CD4-positive, alpha-beta memory T cell (primary cell): Measurements from ENCODE around the gene ST3GAL3. TPM values are rescaled to one million over a fixed set of nuclear protein-coding genes. Genes with fewer than 3 reads are reported as not detected.

Experiments used
- CTCF ChIA-PET: fragments of 350-600 bp; sonication (Branson Sonifier 250); formaldehyde crosslinking; loops from one replicate; lab custom pipeline; 2021; ENCODE audit warnings: inconsistent platforms; ENCODE audit not compliant: partially characterized antibody; lab: Charles Lee
- POLR2A ChIA-PET: fragments of 350-600 bp; sonication (Branson Sonifier 250); formaldehyde crosslinking; loops from one replicate; lab custom pipeline; 2021; ENCODE audit not compliant: partially characterized antibody; lab: Charles Lee
- DNase-seq, 5 donors: peaks; one replicate each; pipeline versions ENCODE4 v3.0.0 to v3.0.0-alpha.2; 2020 to 2022; ENCODE audit warnings: mixed read lengths in 1 of 5
- H3K27ac ChIP-seq: one replicate; pipeline ENCODE4 v1.7.0; 2013; ENCODE audit warnings: low read depth, low read length
- H3K27me3 ChIP-seq: 2 replicates; pipeline ENCODE4 v1.7.0; 2013; ENCODE audit warnings: mild to moderate bottlenecking, low read length, moderate library complexity; ENCODE audit not compliant: insufficient read depth
- H3K36me3 ChIP-seq: 2 replicates; pipeline ENCODE4 v1.7.0; 2013; ENCODE audit warnings: mild to moderate bottlenecking, low read length, moderate library complexity; ENCODE audit not compliant: insufficient read depth
- H3K4me1 ChIP-seq: 2 replicates; pipeline ENCODE4 v1.7.0; 2013; ENCODE audit warnings: mild to moderate bottlenecking, low read length, moderate library complexity; ENCODE audit not compliant: insufficient read depth
- H3K4me3 ChIP-seq, 2 donors: one replicate each; pipeline ENCODE4 v1.7.0; 2013; ENCODE audit warnings: low read length in 2 of 2, mild to moderate bottlenecking in 1 of 2
- H3K9me3 ChIP-seq, 2 donors: one replicate each; pipeline ENCODE4 v1.7.0; 2013; ENCODE audit warnings: low read length in 2 of 2, control low read depth in 1 of 2; ENCODE audit not compliant: control insufficient read depth in 1 of 2
- H3K27ac Mint-ChIP-seq, 7 donors: one replicate each; pipeline ENCODE4 v1.8.0; 2020 to 2021; ENCODE audit warnings: mixed read lengths in 7 of 7, mild to moderate bottlenecking in 6 of 7, inconsistent platforms in 3 of 7, moderate library complexity in 3 of 7
- H3K27me3 Mint-ChIP-seq, 2 donors: one replicate each; pipeline ENCODE4 v1.8.0; 2020 to 2021; ENCODE audit warnings: mixed read lengths in 2 of 2
- H3K36me3 Mint-ChIP-seq, 2 donors: one replicate each; pipeline ENCODE4 v1.8.0; 2020 to 2021; ENCODE audit warnings: mixed read lengths in 2 of 2, inconsistent platforms in 1 of 2, mild to moderate bottlenecking in 1 of 2
- H3K4me1 Mint-ChIP-seq, 4 donors: one replicate each; pipeline ENCODE4 v1.8.0; 2020 to 2021; ENCODE audit warnings: mixed read lengths in 4 of 4, mild to moderate bottlenecking in 1 of 4
- H3K4me3 Mint-ChIP-seq, 8 donors: one replicate each; pipeline ENCODE4 v1.8.0; 2020 to 2021; ENCODE audit warnings: mixed read lengths in 8 of 8, mild to moderate bottlenecking in 7 of 8, moderate library complexity in 6 of 8, inconsistent platforms in 3 of 8
- H3K9me3 Mint-ChIP-seq, 8 donors: one replicate each; pipeline ENCODE4 v1.8.0; 2020 to 2021; ENCODE audit warnings: mixed read lengths in 8 of 8, mild to moderate bottlenecking in 5 of 8, inconsistent platforms in 3 of 8, moderate library complexity in 1 of 8
- intact Hi-C: fragments of 100-400 bp; cut with micrococcal nuclease; formaldehyde crosslinking; loops from one replicate; pipeline ENCODE4 v1.15.1; 2023
- polyA plus RNA-seq, 2 donors: library from polyadenylated mRNA; unstranded; fragments of 300-500 nt; fragmentation: Illumina TruSeq; gene quantifications; one replicate each; pipeline ENCODE4 v1.2.3, GENCODE V29; 2021
- total RNA-seq, 2 experiments: library from RNA; stranded (reverse); gene quantifications; one replicate each; pipeline ENCODE4 v1.2.3, GENCODE V29; 2021

ST3GAL3 gene
- total and polyA plus RNA-seq, 4 experiments from 2014 or later: 6.1 to 29.6 (median 16.3) TPM

- Histone ChIP-seq H3K9me3 (no peaks in the 10 kb centered on the region), H3K27ac (no peak overlapping the region), H3K36me3 (no peaks in the 10 kb centered on the region), H3K4me3 (no peak overlapping the region), H3K27me3 (no peaks in the 10 kb centered on the region), H3K4me1 (no peaks in the 10 kb centered on the region)
- no peaks in the 10 kb centered on the region for H3K4me1 Mint-ChIP-seq
- H3K36me3 Mint-ChIP-seq: peaks cover 0 to 2% of the 10 kb centered on the region in 2 donors
- intact Hi-C loops: no loop called here
- DNase-seq: no peak
- H3K27ac Mint-ChIP-seq: no peak overlapping the region
- H3K4me3 Mint-ChIP-seq: no peak overlapping the region
- ChIA-PET CTCF (no interaction called here), POLR2A (no interaction called here)
- no peaks in the 10 kb centered on the region for H3K27me3 Mint-ChIP-seq
- H3K9me3 Mint-ChIP-seq: no peaks in the 10 kb centered on the region
These were observed 169.8 kb downstream of the ST3GAL3 start for GRCh38 chr1:43877101-43877500.

GRCh38 chr1:43878440-43878839, 171.1 kb downstream of the ST3GAL3 start:
- Histone ChIP-seq H3K4me3 (no peak overlapping the region), H3K27ac (no peak overlapping the region), H3K36me3 (no peaks in the 10 kb centered on the region), H3K9me3 (no peaks in the 10 kb centered on the region), H3K4me1 (no peaks in the 10 kb centered on the region), H3K27me3 (no peaks in the 10 kb centered on the region)
- CTCF ChIA-PET: no interaction called here
- H3K27me3 Mint-ChIP-seq: no peaks in the 10 kb centered on the region
- intact Hi-C loops: no loop called here
- DNase-seq: no peak
- POLR2A ChIA-PET: no interaction called here
- H3K9me3 Mint-ChIP-seq: no peaks in the 10 kb centered on the region
- peaks cover 0 to 2% of the 10 kb centered on the region in 2 donors for H3K36me3 Mint-ChIP-seq
- H3K4me1 Mint-ChIP-seq: no peaks in the 10 kb centered on the region
- no peak overlapping the region for H3K4me3 Mint-ChIP-seq
- no peak overlapping the region for H3K27ac Mint-ChIP-seq

- H3K4me1 Mint-ChIP-seq: no peaks in the 10 kb centered on the region
- no peaks in the 10 kb centered on the region for H3K36me3 ChIP-seq
- H3K27ac Mint-ChIP-seq: no peak overlapping the region
- no peaks in the 10 kb centered on the region for H3K4me1 ChIP-seq
- no peaks in the 10 kb centered on the region for H3K27me3 ChIP-seq
- H3K27me3 Mint-ChIP-seq: no peaks in the 10 kb centered on the region
- no peaks in the 10 kb centered on the region for H3K9me3 Mint-ChIP-seq
- H3K9me3 ChIP-seq: no peaks in the 10 kb centered on the region
- no peak overlapping the region for H3K27ac ChIP-seq
- no peak overlapping the region for H3K4me3 ChIP-seq
- H3K36me3 Mint-ChIP-seq: peaks cover 0 to 2% of the 10 kb centered on the region in 2 donors
- H3K4me3 Mint-ChIP-seq: no peak overlapping the region
- intact Hi-C loops: no loop called here
- no peak for DNase-seq
- ChIA-PET POLR2A (no interaction called here), CTCF (no interaction called here)
These were observed 171.5 kb downstream of the ST3GAL3 start for GRCh38 chr1:43878854-43879253.

- intact Hi-C loops: no loop called here
- H3K4me1 ChIP-seq: no peaks in the 10 kb centered on the region
- POLR2A ChIA-PET: no interaction called here
- H3K36me3 ChIP-seq: no peaks in the 10 kb centered on the region
- Mint-ChIP-seq H3K27ac (no peak overlapping the region), H3K36me3 (peaks cover 0 to 2% of the 10 kb centered on the region in 2 donors), H3K9me3 (no peaks in the 10 kb centered on the region), H3K4me1 (no peaks in the 10 kb centered on the region), H3K4me3 (no peak overlapping the region), H3K27me3 (no peaks in the 10 kb centered on the region)
- CTCF ChIA-PET: no interaction called here
- no peak overlapping the region for H3K27ac ChIP-seq
- no peak for DNase-seq
- no peaks in the 10 kb centered on the region for H3K27me3 ChIP-seq
- H3K9me3 ChIP-seq: no peaks in the 10 kb centered on the region
- no peak overlapping the region for H3K4me3 ChIP-seq
These were observed 172.1 kb downstream of the ST3GAL3 start for GRCh38 chr1:43879414-43879813.

- no peaks in the 10 kb centered on the region for H3K9me3 ChIP-seq
- H3K27me3 ChIP-seq: no peaks in the 10 kb centered on the region
- no peaks in the 10 kb centered on the region for H3K36me3 ChIP-seq
- no peaks in the 10 kb centered on the region for H3K9me3 Mint-ChIP-seq
- H3K4me3 ChIP-seq: no peak overlapping the region
- H3K36me3 Mint-ChIP-seq: peaks cover 0 to 2% of the 10 kb centered on the region in 2 donors
- CTCF ChIA-PET: no interaction called here
- H3K4me1 Mint-ChIP-seq: no peaks in the 10 kb centered on the region
- no peaks in the 10 kb centered on the region for H3K27me3 Mint-ChIP-seq
- no peak for DNase-seq
- POLR2A ChIA-PET: no interaction called here
- no peak overlapping the region for H3K27ac Mint-ChIP-seq
- no peak overlapping the region for H3K4me3 Mint-ChIP-seq
- H3K27ac ChIP-seq: no peak overlapping the region
- intact Hi-C loops: no loop called here
- no peaks in the 10 kb centered on the region for H3K4me1 ChIP-seq
These were observed 172.7 kb downstream of the ST3GAL3 start for GRCh38 chr1:43879996-43880395.

- Histone ChIP-seq H3K36me3 (no peaks in the 10 kb centered on the region), H3K4me1 (no peaks in the 10 kb centered on the region), H3K27ac (no peak overlapping the region), H3K27me3 (no peaks in the 10 kb centered on the region), H3K9me3 (no peaks in the 10 kb centered on the region), H3K4me3 (no peak overlapping the region)
- Mint-ChIP-seq H3K9me3 (no peaks in the 10 kb centered on the region), H3K4me1 (no peaks in the 10 kb centered on the region), H3K4me3 (no peak overlapping the region), H3K27me3 (no peaks in the 10 kb centered on the region), H3K36me3 (peaks cover 0 to 2% of the 10 kb centered on the region in 2 donors), H3K27ac (no peak overlapping the region)
- CTCF ChIA-PET: no interaction called here
- POLR2A ChIA-PET: no interaction called here
- no peak for DNase-seq
- intact Hi-C loops: no loop called here
These were observed 173.3 kb downstream of the ST3GAL3 start for GRCh38 chr1:43880604-43881003.

GRCh38 chr1:43881415-43881814, 174.1 kb downstream of the ST3GAL3 start:
- Mint-ChIP-seq H3K27ac (peak overlapping the region in 1 of 7 donors; percentile 40), H3K27me3 (no peaks in the 10 kb centered on the region), H3K4me3 (no peak overlapping the region), H3K9me3 (no peaks in the 10 kb centered on the region), H3K36me3 (peaks cover 0 to 2% of the 10 kb centered on the region in 2 donors), H3K4me1 (no peaks in the 10 kb centered on the region)
- Histone ChIP-seq H3K27me3 (no peaks in the 10 kb centered on the region), H3K9me3 (no peaks in the 10 kb centered on the region), H3K27ac (no peak overlapping the region), H3K4me1 (no peaks in the 10 kb centered on the region), H3K4me3 (no peak overlapping the region), H3K36me3 (no peaks in the 10 kb centered on the region)
- intact Hi-C loops: no loop called here
- POLR2A ChIA-PET: no interaction called here
- CTCF ChIA-PET: no interaction called here
- DNase-seq: no peak

- H3K4me3 ChIP-seq: no peak overlapping the region
- H3K4me1 Mint-ChIP-seq: no peaks in the 10 kb centered on the region
- no peak for DNase-seq
- H3K27me3 ChIP-seq: no peaks in the 10 kb centered on the region
- no peaks in the 10 kb centered on the region for H3K4me1 ChIP-seq
- H3K9me3 ChIP-seq: no peaks in the 10 kb centered on the region
- no peak overlapping the region for H3K27ac ChIP-seq
- peaks cover 0 to 2% of the 10 kb centered on the region in 2 donors for H3K36me3 Mint-ChIP-seq
- ChIA-PET POLR2A (no interaction called here), CTCF (no interaction called here)
- H3K27me3 Mint-ChIP-seq: no peaks in the 10 kb centered on the region
- no peaks in the 10 kb centered on the region for H3K9me3 Mint-ChIP-seq
- no peaks in the 10 kb centered on the region for H3K36me3 ChIP-seq
- intact Hi-C loops: no loop called here
- H3K4me3 Mint-ChIP-seq: no peak overlapping the region
- no peak overlapping the region for H3K27ac Mint-ChIP-seq
These were observed 175.4 kb downstream of the ST3GAL3 start for GRCh38 chr1:43882763-43883162.
